AG09309 (cell line): ENCODE results near the gene KRT86.

Source experiments
- DNase-seq: peaks from one replicate; pipeline ENCODE4 v3.0.0-alpha.2; 2010; ENCODE audit warnings: low read depth
- H3K4me3 ChIP-seq: 2 replicates; pipeline ENCODE4 v1.5.1; 2011; ENCODE audit warnings: mild to moderate bottlenecking, low read depth, low read length, moderate library complexity; ENCODE audit not compliant: control insufficient read depth
- CTCF ChIP-seq: IDR thresholded peaks from 2 replicates; pipeline ENCODE4 v1.5.1; 2011; ENCODE audit warnings: mild to moderate bottlenecking, low read depth, low read length, inconsistent platforms; ENCODE audit not compliant: insufficient read depth, control insufficient read depth; ENCODE audit errors: missing control alignments

Gene KRT86

DNA sequence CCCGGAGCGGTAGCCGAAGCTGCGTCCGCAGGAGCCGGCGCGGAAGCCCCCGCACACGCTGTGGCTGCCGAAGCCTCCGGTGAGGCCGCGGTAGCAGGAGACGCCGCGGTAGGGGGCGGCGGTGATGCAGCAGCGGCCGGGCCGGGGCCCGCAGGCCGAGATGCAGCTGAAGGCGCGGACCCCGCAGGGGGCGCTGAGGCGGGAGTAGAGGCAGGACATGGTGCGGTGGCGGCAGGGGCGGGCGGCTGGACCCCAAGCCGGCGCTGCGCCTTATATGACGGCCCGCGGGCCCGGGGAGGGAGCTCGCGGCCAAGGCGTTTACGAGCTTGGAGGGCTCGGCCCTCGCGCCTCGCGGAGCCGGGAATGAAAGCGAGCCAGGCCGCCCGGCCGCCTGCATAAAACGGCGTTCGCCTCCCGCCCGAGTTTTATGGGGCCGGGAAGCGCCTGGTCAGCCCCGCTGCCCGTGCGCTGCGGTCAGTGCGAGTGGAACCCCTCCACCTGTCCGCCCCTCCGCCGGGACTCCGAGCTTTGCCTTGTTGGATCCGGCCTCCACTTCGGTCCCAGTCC is 16.0 kb upstream of the KRT86 start:
- no peak overlapping the region for H3K4me3 ChIP-seq
- DNase-seq, result no peak

GRCh38 chr12:52259657-52260243 is 14.7 kb upstream of the KRT86 start:
- TF ChIP-seq CTCF, result no peak
- H3K4me3 ChIP-seq, result no peak overlapping the region
- no peak for DNase-seq

More for the DNA sequence above, 16.0 kb upstream of the KRT86 start:
- TF ChIP-seq CTCF, result no peak

GRCh38 chr12:52260361-52261207 is 13.9 kb upstream of the KRT86 start:
- no peak overlapping the region for H3K4me3 ChIP-seq
- no peak for TF ChIP-seq CTCF
- DNase-seq, result no peak

- no peak overlapping the region for H3K4me3 ChIP-seq
- TF ChIP-seq CTCF, result no peak
- no peak for DNase-seq
These were observed 13.3 kb upstream of the KRT86 start for GRCh38 chr12:52261208-52261484.

DNA sequence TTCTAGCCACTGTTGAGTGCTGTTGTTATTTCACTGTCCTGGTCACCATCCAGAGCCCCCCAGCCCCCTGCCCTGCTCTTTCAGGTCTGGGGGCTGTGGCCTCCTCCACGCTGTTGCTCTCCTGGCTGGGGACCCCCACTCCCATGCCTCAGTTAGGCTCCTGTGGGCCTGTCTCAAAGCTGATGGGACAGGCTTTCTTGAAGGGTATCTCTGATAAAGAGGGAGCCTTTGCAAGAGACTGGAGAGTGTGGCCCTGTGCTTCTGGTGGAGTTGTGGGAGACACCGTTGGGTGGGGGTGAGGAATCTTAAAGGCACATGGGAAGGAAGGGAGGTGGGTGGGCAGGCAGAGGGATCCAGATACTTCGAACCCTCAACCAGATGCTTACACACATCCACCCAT is 12.2 kb upstream of the KRT86 start:
- TF ChIP-seq CTCF, result no peak
- no peak overlapping the region for H3K4me3 ChIP-seq
- DNase-seq, result no peak

- no peak overlapping the region for H3K4me3 ChIP-seq
- no peak for DNase-seq
- TF ChIP-seq CTCF, result no peak
These were observed 10.5 kb upstream of the KRT86 start for GRCh38 chr12:52263761-52264434.
